ENCODE measurements around the gene NPFF. TPM values are rescaled to one million over a fixed set of nuclear protein-coding genes. Genes with fewer than 3 reads are reported as not detected.
"Not testable (repeated sequence)": the region's sequence is repeated elsewhere in the genome, so short reads cannot be mapped to it uniquely, and the experiment has no call there.

The NPFF gene
- total RNA-seq, 3 donors from 2014 or later = 0.98 TPM; not detected in 2

DNA sequence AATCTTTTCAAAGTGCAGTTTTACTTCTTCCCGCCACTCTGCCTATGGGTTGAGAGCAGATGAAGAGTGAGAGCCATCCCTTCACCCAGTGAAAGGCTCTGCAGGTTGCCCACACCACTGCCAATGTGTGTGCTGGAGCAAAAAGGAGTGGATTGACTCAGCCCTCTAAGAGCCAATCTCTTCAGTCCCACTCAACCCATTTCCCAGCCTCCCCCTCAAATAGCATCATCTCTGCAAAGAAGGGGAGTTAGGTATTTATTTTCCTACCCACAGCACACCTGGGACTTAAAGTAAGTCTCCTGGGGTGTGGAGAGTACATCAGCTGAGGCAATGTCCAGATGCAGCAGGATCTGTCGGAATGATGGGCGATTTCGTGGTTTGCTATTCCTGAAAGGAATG, 23.3 kb downstream of the NPFF start:
- H3K4me1 ChIP-seq = no peaks in the 10 kb centered on the region
- TF ChIP-seq, protein P1, sequence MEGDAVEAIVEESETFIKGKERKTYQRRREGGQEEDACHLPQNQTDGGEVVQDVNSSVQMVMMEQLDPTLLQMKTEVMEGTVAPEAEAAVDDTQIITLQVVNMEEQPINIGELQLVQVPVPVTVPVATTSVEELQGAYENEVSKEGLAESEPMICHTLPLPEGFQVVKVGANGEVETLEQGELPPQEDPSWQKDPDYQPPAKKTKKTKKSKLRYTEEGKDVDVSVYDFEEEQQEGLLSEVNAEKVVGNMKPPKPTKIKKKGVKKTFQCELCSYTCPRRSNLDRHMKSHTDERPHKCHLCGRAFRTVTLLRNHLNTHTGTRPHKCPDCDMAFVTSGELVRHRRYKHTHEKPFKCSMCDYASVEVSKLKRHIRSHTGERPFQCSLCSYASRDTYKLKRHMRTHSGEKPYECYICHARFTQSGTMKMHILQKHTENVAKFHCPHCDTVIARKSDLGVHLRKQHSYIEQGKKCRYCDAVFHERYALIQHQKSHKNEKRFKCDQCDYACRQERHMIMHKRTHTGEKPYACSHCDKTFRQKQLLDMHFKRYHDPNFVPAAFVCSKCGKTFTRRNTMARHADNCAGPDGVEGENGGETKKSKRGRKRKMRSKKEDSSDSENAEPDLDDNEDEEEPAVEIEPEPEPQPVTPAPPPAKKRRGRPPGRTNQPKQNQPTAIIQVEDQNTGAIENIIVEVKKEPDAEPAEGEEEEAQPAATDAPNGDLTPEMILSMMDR (IDR thresholded peaks at IDR 0.05) = no peak
- peak overlapping the region in 1 of 2 donors; percentile 55 for H3K27ac ChIP-seq
- H3K27me3 ChIP-seq = no peaks in the 10 kb centered on the region
- no peaks in the 10 kb centered on the region for H3K9me3 ChIP-seq
- H3K4me3 ChIP-seq = no peak overlapping the region
- H3K36me3 ChIP-seq = no peaks in the 10 kb centered on the region
- intact Hi-C loops (cut with DNase I; ENCODE audit: low total_unique reads) = loop anchor here (1.0 kb wide), 1 partner anchor 15 kb away; no protein-coding TSS in a partner anchor
- DNase-seq (ENCODE audit: low spot score in 2 of 2) = no peak

DNA sequence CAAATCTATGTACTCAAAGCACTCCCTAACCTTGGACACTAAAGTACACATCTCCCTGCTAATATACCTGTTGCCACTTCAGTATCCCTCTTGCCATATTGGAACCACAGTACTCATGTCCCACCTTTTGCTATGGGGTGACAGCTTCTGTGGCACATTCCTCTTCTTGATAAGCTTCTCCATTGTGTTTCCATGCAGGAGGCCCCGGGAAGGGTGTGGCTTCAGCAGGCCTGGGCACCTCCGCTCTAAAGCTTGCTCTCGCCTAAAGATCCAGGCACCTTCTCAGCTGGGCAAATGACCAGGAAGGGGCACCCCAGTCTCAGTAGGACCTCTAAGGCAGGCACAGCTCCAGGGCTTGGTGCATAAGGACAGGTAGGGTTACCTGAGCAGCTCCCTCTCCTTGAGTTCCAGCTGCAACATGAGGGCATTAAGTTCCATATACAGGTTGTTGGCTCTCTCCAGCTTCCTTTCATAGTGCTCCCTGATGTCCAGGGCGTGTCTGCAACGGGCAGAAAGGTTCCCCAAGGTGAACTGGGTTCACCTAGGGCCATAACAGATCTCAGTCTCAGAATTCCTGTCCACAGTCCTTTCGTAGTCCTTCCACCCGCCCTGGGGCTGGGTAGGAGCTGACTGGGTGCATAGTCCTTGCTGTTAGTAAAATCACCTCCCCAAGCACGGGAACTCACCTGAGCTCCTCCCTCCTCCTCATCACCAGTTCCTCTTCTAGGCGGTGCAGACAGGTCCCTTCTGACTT, 23.9 kb downstream of the NPFF start:
- H3K27me3 ChIP-seq = no peaks in the 10 kb centered on the region
- intact Hi-C loops (cut with DNase I; ENCODE audit: low total_unique reads) = no loop called here
- H3K27ac ChIP-seq = peak overlapping the region; percentile 3 to 55
- no peaks in the 10 kb centered on the region for H3K36me3 ChIP-seq
- DNase-seq (ENCODE audit: low spot score in 2 of 2) = no peak
- no peaks in the 10 kb centered on the region for H3K4me1 ChIP-seq
- no peaks in the 10 kb centered on the region for H3K9me3 ChIP-seq
- no peak overlapping the region for H3K4me3 ChIP-seq
- TF ChIP-seq, protein P1 (IDR thresholded peaks at IDR 0.05) = no peak
- TF ChIP-seq POLR2A (IDR thresholded peaks at IDR 0.05) (no peak), POLR2AphosphoS5 (IDR thresholded peaks at IDR 0.05) (peak in 1 of 3 donors; percentile 3)

DNA sequence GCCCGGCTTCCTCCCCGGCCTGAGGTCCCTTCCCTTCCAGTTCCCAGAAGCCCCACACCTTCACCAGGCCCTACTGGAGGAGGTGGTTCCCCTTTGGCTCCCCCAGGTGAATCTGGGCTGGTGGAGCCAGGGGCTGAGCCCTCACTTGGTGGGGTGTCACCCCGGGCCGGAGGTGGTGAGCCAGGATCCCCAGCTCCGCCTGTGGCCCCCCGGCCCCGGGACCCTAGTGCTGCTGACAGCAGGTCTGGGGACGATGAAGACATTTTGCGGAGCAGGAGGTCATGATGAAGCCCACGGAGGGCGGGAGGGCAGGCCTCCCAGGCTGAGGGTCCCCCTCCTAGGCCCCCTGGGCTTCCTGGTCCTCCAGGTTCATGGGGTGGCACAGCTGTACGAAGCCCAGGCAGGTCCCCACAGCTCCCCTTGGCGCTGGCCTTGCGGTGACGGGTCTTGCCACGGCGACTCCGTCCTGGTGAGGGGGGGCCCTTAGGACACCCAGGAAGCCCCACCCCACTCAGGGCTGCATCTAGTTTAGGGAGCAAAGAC, 24.6 kb downstream of the NPFF start:
- H3K27me3 ChIP-seq = no peaks in the 10 kb centered on the region
- no peaks in the 10 kb centered on the region for H3K4me1 ChIP-seq
- TF ChIP-seq POLR2AphosphoS5 (IDR thresholded peaks at IDR 0.05) = peak in 1 of 3 donors; percentile 2
- TF ChIP-seq, protein P1 (IDR thresholded peaks at IDR 0.05) = no peak
- H3K27ac ChIP-seq = peak overlapping the region; percentile 3 to 55
- H3K4me3 ChIP-seq = no peak overlapping the region
- DNase-seq (ENCODE audit: low spot score in 2 of 2) = no peak
- no peaks in the 10 kb centered on the region for H3K9me3 ChIP-seq
- H3K36me3 ChIP-seq = no peaks in the 10 kb centered on the region
- intact Hi-C loops (cut with DNase I; ENCODE audit: low total_unique reads) = no loop called here

DNA sequence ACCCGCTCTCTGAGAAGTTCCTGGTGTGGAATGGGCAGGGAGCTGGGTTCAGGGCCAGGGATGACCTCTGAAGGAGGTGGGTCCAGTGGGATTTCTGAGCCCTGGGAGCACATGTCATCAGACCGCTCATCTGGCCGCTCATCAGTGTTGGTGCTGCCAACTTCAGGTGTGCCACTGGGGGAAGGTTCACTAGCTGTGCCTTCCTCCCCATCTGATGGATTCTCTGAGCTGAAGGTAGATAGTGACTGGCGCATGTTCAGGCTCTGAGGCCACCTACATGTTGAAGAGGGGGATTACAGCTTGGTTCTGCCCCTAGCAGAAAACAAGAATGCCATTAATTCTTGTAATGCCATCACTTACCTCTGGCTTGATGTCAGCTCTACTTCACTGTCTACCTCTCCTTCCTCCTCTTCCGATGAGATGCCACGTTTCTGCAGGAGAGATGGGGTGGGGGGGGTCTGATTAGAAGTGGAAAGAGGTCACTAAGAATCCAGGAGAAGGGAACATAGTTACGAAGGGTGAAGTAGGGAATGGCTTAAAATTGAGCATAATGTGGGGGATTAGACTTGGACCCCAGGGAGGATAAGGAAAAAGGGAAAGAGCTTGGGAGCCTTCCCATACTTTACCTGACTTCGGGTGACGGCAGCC, 25.2 kb downstream of the NPFF start:
- H3K4me3 ChIP-seq = no peak overlapping the region
- TF ChIP-seq, protein P1 (IDR thresholded peaks at IDR 0.05) = no peak
- TF ChIP-seq POLR2AphosphoS5 (IDR thresholded peaks at IDR 0.05) = no peak
- TF ChIP-seq POLR2A (IDR thresholded peaks at IDR 0.05) = no peak
- H3K9me3 ChIP-seq = no peaks in the 10 kb centered on the region
- no peak for DNase-seq (ENCODE audit: low spot score in 2 of 2)
- intact Hi-C loops (cut with DNase I; ENCODE audit: low total_unique reads) = no loop called here
- H3K27me3 ChIP-seq = no peaks in the 10 kb centered on the region
- peak overlapping the region in 1 of 2 donors; percentile 55 for H3K27ac ChIP-seq
- H3K4me1 ChIP-seq = no peaks in the 10 kb centered on the region
- no peaks in the 10 kb centered on the region for H3K36me3 ChIP-seq

DNA sequence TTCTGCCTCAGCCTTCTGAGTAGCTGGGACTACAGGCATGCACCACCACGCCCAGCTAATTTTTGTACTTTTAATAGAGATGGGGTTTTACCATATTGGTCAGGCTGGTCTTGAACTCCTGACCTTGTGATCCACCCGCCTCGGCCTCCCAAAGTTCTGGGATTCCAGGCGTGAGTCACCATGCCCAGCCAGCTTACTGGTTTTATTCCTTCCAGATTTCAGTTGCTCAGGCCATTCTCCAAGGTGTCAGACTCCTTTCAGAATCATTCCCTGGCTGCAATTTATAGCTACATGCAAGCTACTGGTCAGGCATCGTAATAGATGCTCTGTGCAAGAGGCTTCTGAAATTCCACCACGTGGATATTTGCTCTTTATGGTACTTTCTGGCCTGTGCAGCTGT, 25.8 kb downstream of the NPFF start:
- H3K27ac ChIP-seq = peak overlapping the region in 1 of 2 donors; percentile 45
- H3K4me3 ChIP-seq; H3K4me1 ChIP-seq; H3K9me3 ChIP-seq; DNase-seq (ENCODE audit: low spot score in 2 of 2); H3K36me3 ChIP-seq; H3K27me3 ChIP-seq; intact Hi-C loops (cut with DNase I; ENCODE audit: low total_unique reads): not testable (repeated sequence)
